GM23248 (cell line): ENCODE results near the gene CD4. TPM values are rescaled to one million over a fixed set of nuclear protein-coding genes. Genes with fewer than 3 reads are reported as not detected.
A peak's percentile ranks its signal among the peaks of the same experiment; 100 is the strongest.

Experiments used
- DNase-seq: peaks from one replicate; pipeline ENCODE4 v3.0.0-alpha.2; 2015
- H2AFZ ChIP-seq: fragments of 200-600 bp; sonication (generic); 2 replicates; pipeline ENCODE4 v1.6.1; 2016; ENCODE audit warnings: antibody characterized with exemption
- H3F3A ChIP-seq: fragments of 200-600 bp; sonication (generic); 2 replicates; pipeline ENCODE4 v1.6.1; 2016; ENCODE audit warnings: mild to moderate bottlenecking, antibody characterized with exemption, mixed run types; ENCODE audit not compliant: insufficient read depth
- H3K27ac ChIP-seq: fragments of 200-600 bp; sonication (generic); 2 replicates; pipeline ENCODE4 v1.5.1; 2016; ENCODE audit warnings: mild to moderate bottlenecking
- H3K27me3 ChIP-seq: fragments of 200-600 bp; sonication (generic); replicated peaks from 2 replicates; pipeline ENCODE4 v1.6.1; 2016; ENCODE audit warnings: mild to moderate bottlenecking; ENCODE audit not compliant: insufficient read depth
- H3K36me3 ChIP-seq: fragments of 200-600 bp; sonication (generic); 2 replicates; pipeline ENCODE4 v1.6.1; 2016; ENCODE audit warnings: low read depth, mild to moderate bottlenecking
- H3K4me1 ChIP-seq: fragments of 200-600 bp; sonication (generic); 2 replicates; pipeline ENCODE4 v1.6.1; 2016; ENCODE audit warnings: mild to moderate bottlenecking; ENCODE audit not compliant: insufficient read depth
- H3K4me2 ChIP-seq: fragments of 200-600 bp; sonication (generic); one replicate; pipeline ENCODE4 v1.6.1; 2016; ENCODE audit warnings: mild to moderate bottlenecking; ENCODE audit not compliant: unreplicated experiment
- H3K4me3 ChIP-seq: fragments of 200-600 bp; sonication (generic); 2 replicates; pipeline ENCODE4 v1.5.1; 2016; ENCODE audit warnings: mild to moderate bottlenecking
- H3K79me2 ChIP-seq: fragments of 200-600 bp; sonication (generic); 2 replicates; pipeline ENCODE4 v1.6.1; 2016; ENCODE audit warnings: mild to moderate bottlenecking; ENCODE audit not compliant: insufficient read depth
- H3K9ac ChIP-seq: fragments of 200-600 bp; sonication (generic); 2 replicates; pipeline ENCODE4 v1.6.1; 2016; ENCODE audit warnings: mild to moderate bottlenecking
- H3K9me2 ChIP-seq: fragments of 200-600 bp; sonication (generic); 2 replicates; pipeline ENCODE4 v1.6.1; 2016; ENCODE audit warnings: mixed run types, mild to moderate bottlenecking, moderate library complexity; ENCODE audit not compliant: insufficient read depth
- H3K9me3 ChIP-seq: fragments of 200-600 bp; sonication (generic); one replicate; pipeline ENCODE4 v1.6.1; 2017; ENCODE audit warnings: low read depth
- H4K20me1 ChIP-seq: fragments of 200-600 bp; sonication (generic); 2 replicates; pipeline ENCODE4 v1.6.0; 2016; ENCODE audit not compliant: insufficient read depth
- EZH2 ChIP-seq: fragments of 200-600 bp; sonication (generic); IDR thresholded peaks from 2 replicates; pipeline ENCODE4 v1.6.1; 2018; ENCODE audit warnings: antibody characterized with exemption, mild to moderate bottlenecking; ENCODE audit not compliant: insufficient read depth, poor library complexity, severe bottlenecking
- EZH2phosphoT487 ChIP-seq: fragments of 200-600 bp; sonication (generic); IDR thresholded peaks from 2 replicates; pipeline ENCODE4 v1.6.1; 2018; ENCODE audit warnings: antibody characterized with exemption, moderate library complexity, mild to moderate bottlenecking, low read depth; ENCODE audit not compliant: insufficient read depth
- WGBS, 2 experiments: methylation state at CpG; one replicate each; pipeline ENCODE4 v1.1.6; 2015 to 2017; ENCODE audit warnings: low lambda C conversion rate in 2 of 2, low coverage in 1 of 2; ENCODE audit errors: missing lambda C conversion rate in 2 of 2; 5-methylcytosine and 5-hydroxymethylcytosine counted together
- in situ Hi-C: fragments of 300-500 bp; cut with MboI; formaldehyde crosslinking; loops from 2 replicates; pipeline ENCODE4 v1.15.0; 2020
- polyA plus RNA-seq: library from polyadenylated mRNA; unstranded; fragments of >200 nt; fragmentation: Nextera tagmentation; extraction: Ambion mirVana; gene quantifications from 2 replicates; pipeline ENCODE4 v1.2.1, GENCODE V29; 2016
- total RNA-seq: library from RNA; depleted of rRNA; stranded (reverse); fragments of >200 nt; shearing (Covaris generic); gene quantifications from 2 replicates; pipeline ENCODE4 v1.2.3, GENCODE V29; 2014

The CD4 gene
- total and polyA plus RNA-seq, 2 experiments from 2014 or later: not detected

DNA sequence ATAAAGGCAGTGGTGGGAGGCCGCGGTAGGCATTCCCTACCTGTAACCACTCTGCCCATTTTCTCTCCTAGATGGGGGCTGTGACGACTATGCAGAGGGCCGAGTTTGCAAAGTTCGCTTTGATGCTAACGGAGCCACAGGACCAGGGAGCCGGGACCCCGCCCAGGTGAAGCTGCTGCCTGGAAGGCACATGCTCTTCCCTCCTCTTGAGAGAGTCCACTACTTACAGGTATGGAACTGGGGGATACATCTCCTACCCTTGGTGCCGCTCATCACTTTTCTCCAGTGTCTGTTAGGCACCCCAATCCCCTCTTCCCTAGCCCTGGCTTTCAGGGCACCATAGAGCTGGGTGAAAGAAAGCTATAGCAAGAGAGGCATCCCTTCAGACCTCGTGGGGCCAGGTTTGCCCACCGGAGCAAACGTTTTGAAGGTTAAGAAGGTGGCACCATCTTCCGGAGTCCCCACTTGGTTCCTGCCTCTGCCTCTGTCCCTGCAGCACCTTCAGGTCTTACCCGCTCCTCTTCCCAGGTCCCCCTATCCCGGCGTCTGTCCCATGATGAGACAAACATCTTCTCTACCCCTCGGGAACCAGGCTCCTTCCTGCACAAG is 36.9 kb downstream of the CD4 start:
- Histone ChIP-seq H3K27ac (no peak overlapping the region), H4K20me1 (no peaks in the 10 kb centered on the region), H3K9me2 (no peaks in the 10 kb centered on the region), H3K4me2 (no peak overlapping the region), H3K36me3 (0 out of 2 replicates have a peak, but pooled peaks cover 4% of the 10 kb centered on the region), H3K27me3 (peaks cover 7% of the 10 kb centered on the region), H3K4me3 (no peak overlapping the region), H3K9ac (no peak overlapping the region), H2AFZ (no peak overlapping the region), H3K79me2 (peaks cover 25% of the 10 kb centered on the region), H3K4me1 (peaks cover 23% of the 10 kb centered on the region), H3F3A (no peaks in the 10 kb centered on the region; the same call in 1 of the 2 replicates), H3K9me3 (no peaks in the 10 kb centered on the region)
- in situ Hi-C loops: no loop called here
- DNase-seq: no peak
- WGBS, 2 experiments: 65 to 68% methylated on average over 17 of the region's 17 CpGs
- TF ChIP-seq EZH2 (no peak), EZH2phosphoT487 (no peak)

DNA sequence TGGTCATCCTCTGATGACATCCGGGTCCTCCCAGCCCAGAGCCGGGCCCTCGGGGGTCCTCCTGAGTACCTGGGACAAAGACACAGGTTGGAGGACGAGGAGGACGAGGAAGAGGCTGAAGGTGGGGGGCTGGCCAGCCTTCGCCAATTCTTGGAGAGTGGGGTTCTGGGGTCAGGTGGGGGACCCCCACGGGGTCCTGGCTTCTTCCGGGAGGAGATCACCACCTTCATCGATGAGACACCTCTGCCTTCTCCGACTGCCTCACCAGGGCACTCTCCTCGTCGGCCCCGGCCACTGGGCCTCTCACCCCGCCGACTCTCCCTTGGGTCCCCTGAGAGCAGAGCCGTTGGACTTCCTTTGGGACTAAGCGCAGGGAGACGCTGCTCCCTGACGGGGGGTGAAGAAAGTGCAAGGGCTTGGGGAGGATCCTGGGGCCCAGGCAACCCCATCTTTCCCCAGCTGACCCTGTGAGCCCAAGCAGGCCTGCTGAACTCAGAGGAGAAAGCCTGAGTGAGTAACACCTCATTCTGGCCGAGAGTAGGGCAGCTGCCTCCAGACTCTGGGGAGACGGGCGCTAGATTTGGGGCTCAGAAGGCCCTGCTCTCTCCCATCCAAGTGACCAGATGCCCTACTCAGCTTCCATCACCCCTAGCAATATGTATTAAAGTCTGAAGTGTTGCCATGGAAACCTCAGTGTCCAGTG is 37.6 kb downstream of the CD4 start:
- peaks cover 23% of the 10 kb centered on the region for H3K4me1 ChIP-seq
- H3K4me3 ChIP-seq: peak overlapping the region; percentile 46; the same call in 1 of the 2 replicates
- H3K36me3 ChIP-seq: 0 out of 2 replicates have a peak, but pooled peaks cover 4% of the 10 kb centered on the region
- H3K4me2 ChIP-seq: peak overlapping the region; percentile 54
- no peak for DNase-seq
- H3K27me3 ChIP-seq: peaks cover 7% of the 10 kb centered on the region
- TF ChIP-seq EZH2phosphoT487 (no peak), EZH2 (no peak)
- WGBS, 2 experiments: 76 to 84% methylated on average over 21 to 22 of the region's 22 CpGs
- peak overlapping the region; percentile 34; the same call in 1 of the 2 replicates for H2AFZ ChIP-seq
- H3K9ac ChIP-seq: peak overlapping the region; percentile 27; the same call in 1 of the 2 replicates
- no peaks in the 10 kb centered on the region for H3K9me2 ChIP-seq
- peak overlapping the region; percentile 25; the same call in 1 of the 2 replicates for H3K27ac ChIP-seq
- H4K20me1 ChIP-seq: no peaks in the 10 kb centered on the region
- H3K9me3 ChIP-seq: no peaks in the 10 kb centered on the region
- H3K79me2 ChIP-seq: peaks cover 25% of the 10 kb centered on the region
- in situ Hi-C loops: no loop called here
- no peaks in the 10 kb centered on the region; the same call in 1 of the 2 replicates for H3F3A ChIP-seq

DNA sequence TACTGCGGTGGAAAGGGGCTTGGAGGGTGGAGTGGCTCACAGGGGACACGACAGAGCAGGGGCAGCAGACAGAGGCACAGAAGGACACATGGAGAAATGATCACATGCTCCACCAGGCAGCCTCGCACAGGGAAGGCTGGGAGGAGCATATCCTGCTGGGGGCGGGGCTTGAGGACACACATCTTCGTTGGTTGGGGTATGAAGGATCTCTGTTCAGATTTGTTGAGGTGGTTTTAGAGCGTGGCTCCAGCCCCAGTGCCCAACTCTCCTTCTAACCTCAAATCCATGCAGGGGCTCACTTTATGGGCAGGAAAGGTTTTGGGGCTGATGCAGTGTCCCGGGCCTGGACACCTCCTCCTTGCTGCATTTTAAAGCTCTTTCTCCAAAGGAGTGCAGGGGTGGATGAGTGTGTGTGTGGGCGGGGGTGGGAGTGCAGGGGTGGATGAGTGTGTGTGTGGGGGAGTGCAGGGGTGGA is 38.1 kb downstream of the CD4 start:
- peak overlapping the region; percentile 25; the same call in 1 of the 2 replicates for H3K27ac ChIP-seq
- H3K4me1 ChIP-seq: peaks cover 23% of the 10 kb centered on the region
- peaks cover 7% of the 10 kb centered on the region for H3K27me3 ChIP-seq
- peak; percentile 90 for DNase-seq
- no peaks in the 10 kb centered on the region for H3K9me2 ChIP-seq
- peak overlapping the region; percentile 46 for H3K4me3 ChIP-seq
- H4K20me1 ChIP-seq: no peaks in the 10 kb centered on the region
- 0 out of 2 replicates have a peak, but pooled peaks cover 4% of the 10 kb centered on the region for H3K36me3 ChIP-seq
- TF ChIP-seq EZH2phosphoT487 (no peak), EZH2 (no peak)
- H3K4me2 ChIP-seq: peak overlapping the region; percentile 54
- no peaks in the 10 kb centered on the region for H3K9me3 ChIP-seq
- WGBS, 2 experiments: 1 to 3% methylated on average over 8 of the region's 8 CpGs
- H2AFZ ChIP-seq: peak overlapping the region; percentile 34; the same call in 1 of the 2 replicates
- H3K79me2 ChIP-seq: peaks cover 25% of the 10 kb centered on the region
- peak overlapping the region; percentile 27; the same call in 1 of the 2 replicates for H3K9ac ChIP-seq
- no peaks in the 10 kb centered on the region; the same call in 1 of the 2 replicates for H3F3A ChIP-seq
- in situ Hi-C loops: no loop called here

DNA sequence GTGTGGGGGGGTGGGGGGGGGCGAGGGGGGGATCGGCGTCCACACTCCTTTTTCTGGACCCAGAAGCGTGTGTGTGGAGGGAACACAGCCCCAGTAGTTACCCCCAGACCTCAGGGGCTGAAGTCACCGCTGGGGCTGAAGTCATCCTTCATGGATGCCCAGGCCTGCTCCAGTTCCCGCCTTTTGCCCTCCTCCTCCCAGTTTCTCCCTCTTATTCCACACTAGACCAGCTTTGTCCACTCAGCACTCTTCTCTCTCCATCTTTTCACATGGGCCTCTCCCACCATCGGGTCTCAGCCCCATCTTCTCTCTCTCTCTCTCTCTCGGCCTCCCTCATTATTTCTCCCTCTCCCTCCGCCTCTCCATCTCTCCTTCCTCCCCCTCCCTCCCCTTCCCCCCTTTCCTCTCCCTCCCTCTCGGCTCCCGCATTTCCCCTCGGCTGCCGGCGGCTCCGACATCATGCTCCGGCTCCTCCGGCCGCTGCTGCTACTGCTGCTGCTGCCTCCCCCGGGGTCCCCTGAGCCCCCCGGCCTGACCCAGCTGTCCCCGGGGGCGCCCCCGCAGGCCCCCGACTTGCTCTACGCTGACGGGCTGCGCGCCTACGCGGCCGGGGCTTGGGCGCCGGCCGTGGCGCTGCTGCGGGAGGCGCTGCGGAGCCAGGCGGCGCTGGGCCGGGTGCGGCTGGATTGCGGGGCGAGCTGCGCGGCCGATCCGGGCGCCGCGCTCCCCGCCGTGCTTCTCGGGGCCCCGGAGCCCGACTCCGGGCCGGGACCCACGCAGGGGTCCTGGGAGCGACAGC is 38.9 kb downstream of the CD4 start, which contains the start of gene P3H3:
TSS of gene P3H3 (plus strand) at position 426 of the 799 bp plus-strand sequence. CDS start at position 460, 34 bp downstream.
- Histone ChIP-seq H3K27me3 (peaks cover 2% of the 10 kb centered on the region; the same call in 1 of the 2 replicates), H3K79me2 (peaks cover 25% of the 10 kb centered on the region), H3K27ac (peak within 1 kb of the TSS; percentile 74), H4K20me1 (no peaks in the 10 kb centered on the region), H3K9me2 (no peaks in the 10 kb centered on the region), H3K4me1 (peaks cover 23% of the 10 kb centered on the region), H3K36me3 (0 out of 2 replicates have a peak, but pooled peaks cover 4% of the 10 kb centered on the region), H3K9ac (peak within 1 kb of the TSS; percentile 96), H3K4me3 (peak within 1 kb of the TSS; percentile 87), H2AFZ (peak within 1 kb of the TSS; percentile 70), H3K4me2 (peak within 1 kb of the TSS; percentile 89), H3F3A (no peaks in the 10 kb centered on the region; the same call in 1 of the 2 replicates), H3K9me3 (no peaks in the 10 kb centered on the region)
- WGBS, 2 experiments: 1% methylated on average over 27 to 52 of the region's 60 CpGs
- in situ Hi-C loops: no loop called here
- no peak for TF ChIP-seq EZH2
- peak; percentile 76 for DNase-seq
